ENCODE measurements around the gene OTULIN.

DNA sequence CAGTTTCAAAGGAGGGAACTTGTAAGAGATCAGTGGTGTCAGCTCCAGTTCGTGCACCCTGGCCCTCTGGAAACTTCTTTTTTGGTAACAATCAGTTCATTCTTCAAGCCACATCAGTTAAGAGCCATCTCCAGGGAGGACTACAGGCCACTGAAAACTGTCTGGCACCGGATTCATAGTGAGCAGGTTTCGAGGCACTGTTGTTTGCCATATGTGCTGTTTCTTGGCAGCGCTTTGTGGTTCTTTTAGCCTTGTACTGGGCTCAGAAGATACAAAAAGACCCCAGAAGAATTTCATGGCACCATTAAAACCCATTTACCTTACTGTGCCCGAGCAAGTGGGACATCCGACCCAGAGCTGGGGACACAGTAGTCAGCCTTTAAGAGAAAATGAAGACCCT lies 68.5 kb downstream of the OTULIN start:
- TF ChIP-seq TCF12 (IDR thresholded peaks at IDR 0.05) (no peak), TCF12 (CRISPR knock-in tag; IDR thresholded peaks at IDR 0.05) (no peak), RBM39 (IDR thresholded peaks at IDR 0.05; ENCODE audit: low read depth, low read length, poor library complexity, severe bottlenecking) (no peak), CEBPB (IDR thresholded peaks at IDR 0.05; ENCODE audit: borderline replicate concordance, low read depth, low read length) (no peak), SP140L (CRISPR knock-in tag; IDR thresholded peaks at IDR 0.05; ENCODE audit: borderline replicate concordance) (no peak), ZFP37 (CRISPR knock-in tag; IDR thresholded peaks at IDR 0.05; ENCODE audit: borderline replicate concordance) (no peak)
- TF ChIP-seq, protein P1, sequence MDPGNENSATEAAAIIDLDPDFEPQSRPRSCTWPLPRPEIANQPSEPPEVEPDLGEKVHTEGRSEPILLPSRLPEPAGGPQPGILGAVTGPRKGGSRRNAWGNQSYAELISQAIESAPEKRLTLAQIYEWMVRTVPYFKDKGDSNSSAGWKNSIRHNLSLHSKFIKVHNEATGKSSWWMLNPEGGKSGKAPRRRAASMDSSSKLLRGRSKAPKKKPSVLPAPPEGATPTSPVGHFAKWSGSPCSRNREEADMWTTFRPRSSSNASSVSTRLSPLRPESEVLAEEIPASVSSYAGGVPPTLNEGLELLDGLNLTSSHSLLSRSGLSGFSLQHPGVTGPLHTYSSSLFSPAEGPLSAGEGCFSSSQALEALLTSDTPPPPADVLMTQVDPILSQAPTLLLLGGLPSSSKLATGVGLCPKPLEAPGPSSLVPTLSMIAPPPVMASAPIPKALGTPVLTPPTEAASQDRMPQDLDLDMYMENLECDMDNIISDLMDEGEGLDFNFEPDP (CRISPR knock-in tag; conservative IDR thresholded peaks at IDR 0.05), result no peak
- TF ChIP-seq, protein P2, sequence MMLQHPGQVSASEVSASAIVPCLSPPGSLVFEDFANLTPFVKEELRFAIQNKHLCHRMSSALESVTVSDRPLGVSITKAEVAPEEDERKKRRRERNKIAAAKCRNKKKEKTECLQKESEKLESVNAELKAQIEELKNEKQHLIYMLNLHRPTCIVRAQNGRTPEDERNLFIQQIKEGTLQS (CRISPR knock-in tag; IDR thresholded peaks at IDR 0.05), result no peak

Measured in HepG2 (cell line).